MCF 10A (cell line): Measurements from ENCODE around the gene EEF2KMT. TPM values are rescaled to one million over a fixed set of nuclear protein-coding genes. Genes with fewer than 3 reads are reported as not detected.

Experiments
- BruUV-seq: library from RNA; stranded (reverse); fragments of 400-500 nt; replicated peaks from 2 replicates; lab custom pipeline; 2021; lab: Mats Ljungman, UMichigan
- CTCF ChIA-PET: fragments of 300-600 bp; sonication (Branson Sonifier 250); formaldehyde crosslinking; extraction: SDS; loops from one replicate; lab custom pipeline; 2021; ENCODE audit warnings: antibody characterized with exemption, inconsistent platforms; lab: Yijun Ruan, JAX
- POLR2A ChIA-PET: fragments of 300-600, 350-650 bp; sonication (Branson Sonifier 250); formaldehyde crosslinking; extraction: SDS; loops from one replicate; lab custom pipeline; 2020; ENCODE audit warnings: antibody characterized with exemption, inconsistent platforms; lab: Yijun Ruan, JAX
- DNase-seq: peaks from one replicate; pipeline ENCODE4 v3.0.0-alpha.2; 2018; ENCODE audit not compliant: unreplicated experiment
- H3K27ac Mint-ChIP-seq: one replicate; pipeline ENCODE4 v1.8.0; 2022; ENCODE audit warnings: mild to moderate bottlenecking, low read depth, mixed read lengths; ENCODE audit not compliant: unreplicated experiment
- H3K27me3 Mint-ChIP-seq: one replicate; pipeline ENCODE4 v1.8.0; 2022; ENCODE audit warnings: mixed read lengths; ENCODE audit not compliant: insufficient read depth, unreplicated experiment
- H3K36me3 Mint-ChIP-seq: one replicate; pipeline ENCODE4 v1.8.0; 2022; ENCODE audit warnings: mild to moderate bottlenecking, moderate library complexity, mixed read lengths; ENCODE audit not compliant: insufficient read depth, unreplicated experiment
- H3K4me1 Mint-ChIP-seq: one replicate; pipeline ENCODE4 v1.8.0; 2022; ENCODE audit warnings: mixed read lengths; ENCODE audit not compliant: insufficient read depth, unreplicated experiment
- H3K4me3 Mint-ChIP-seq: one replicate; pipeline ENCODE4 v1.8.0; 2022; ENCODE audit warnings: mild to moderate bottlenecking, moderate library complexity, mixed read lengths; ENCODE audit not compliant: unreplicated experiment
- H3K9me3 Mint-ChIP-seq: one replicate; pipeline ENCODE4 v1.8.0; 2022; ENCODE audit warnings: mixed read lengths; ENCODE audit not compliant: unreplicated experiment
- CTCF ChIP-seq: fragments of 200-600 bp; IDR thresholded peaks from one replicate; pipeline ENCODE4 v1.8.0; 2022; ENCODE audit warnings: antibody characterized with exemption, mild to moderate bottlenecking; ENCODE audit not compliant: unreplicated experiment
- intact Hi-C: fragments of 100-400 bp; cut with micrococcal nuclease; formaldehyde crosslinking; loops from 2 replicates; pipeline ENCODE4 v1.14.1; 2022
- total RNA-seq: library from RNA; stranded (reverse); gene quantifications from 2 replicates; pipeline ENCODE4 v1.2.3, GENCODE V29; 2022

Gene EEF2KMT
- total RNA-seq, 1 experiment from 2014 or later, result 25.8 TPM

GRCh38 chr16:5035909-5036227, 61.7 kb downstream of the EEF2KMT start:
- H3K27ac Mint-ChIP-seq, result no peak overlapping the region
- H3K4me3 Mint-ChIP-seq, result no peak overlapping the region
- CTCF ChIA-PET, result interaction anchor here (0.6 to 1.3 kb wide), 3 partner anchors 12 to 489 kb away, joined by 3 to 5 read pairs (median 5); no protein-coding TSS in a partner anchor
- TF ChIP-seq CTCF, result no peak
- H3K4me1 Mint-ChIP-seq, result peaks cover 21% of the 10 kb centered on the region
- POLR2A ChIA-PET, result no interaction called here
- H3K36me3 Mint-ChIP-seq, result no peaks in the 10 kb centered on the region
- intact Hi-C loops, result loop anchor here (2.0 kb wide), 1 partner anchor 57 kb away; no protein-coding TSS in a partner anchor
- H3K27me3 Mint-ChIP-seq, result peaks cover 7% of the 10 kb centered on the region
- no peaks in the 10 kb centered on the region for H3K9me3 Mint-ChIP-seq
- DNase-seq, result no peak
- no TSS peak for BruUV-seq

Other genes starting within 250 kb of the EEF2KMT start
- 49.1 and 50.1 TPM in 2 replicates for gene PPL, start 160.6 kb downstream of the EEF2KMT start, total RNA-seq
- gene SEC14L5, start 139.5 kb downstream of the EEF2KMT start, total RNA-seq, result 0.22 TPM in 1 of 2 replicates, not detected in the other
- gene NAGPA, start 63.9 kb downstream of the EEF2KMT start, total RNA-seq, result 4.9 and 8.7 TPM in 2 replicates
- not detected in 2 replicates for gene C16orf89, start 31.8 kb downstream of the EEF2KMT start, total RNA-seq
- 28.5 and 29.1 TPM in 2 replicates for gene ALG1, start 26.0 kb downstream of the EEF2KMT start, total RNA-seq